HT-29 (cell line): ENCODE results near the gene OR13C5. TPM values are rescaled to one million over a fixed set of nuclear protein-coding genes. Genes with fewer than 3 reads are reported as not detected.

Experiments
- DNase-seq: peaks from one replicate; pipeline ENCODE4 v3.0.0-alpha.2; 2015; ENCODE audit warnings: low spot score
- total RNA-seq: library from RNA; depleted of rRNA; stranded (reverse); fragments of >200 nt; shearing (Covaris generic); gene quantifications from 2 replicates; pipeline ENCODE4 v1.2.3, GENCODE V29; 2014; rRNA removed

The OR13C5 gene
- total RNA-seq, 1 experiment from 2014 or later: not detected

DNA sequence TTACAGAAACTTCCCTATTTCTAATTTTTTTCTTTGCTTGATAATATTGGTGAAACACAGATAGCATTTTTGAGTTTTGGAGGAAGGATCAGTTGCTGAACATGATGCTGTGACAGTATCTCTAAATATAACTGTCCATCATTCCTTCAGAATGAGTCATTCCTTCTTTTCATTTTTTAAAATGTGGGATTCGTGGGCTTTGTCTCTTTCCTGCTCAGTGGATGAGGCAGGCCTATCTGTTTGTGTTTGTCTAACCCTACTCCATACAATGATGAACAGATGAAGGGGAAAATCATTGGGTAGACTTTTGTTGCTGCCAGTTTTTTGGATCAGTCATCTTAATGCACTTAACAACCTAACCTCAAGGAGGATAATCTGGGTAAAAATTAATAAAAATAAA lies 46.0 kb downstream of the OR13C5 start:
- no peak for DNase-seq

Other genes with a start within 250 kb of the OR13C5 start
- gene OR13F1, start 95.2 kb downstream of the OR13C5 start, total RNA-seq: not detected in 2 replicates
- not detected in 2 replicates for gene OR13C4, start 72.2 kb downstream of the OR13C5 start, total RNA-seq
- gene OR13C3, start 62.6 kb downstream of the OR13C5 start, total RNA-seq: not detected in 2 replicates
- gene OR13C8, start 30.2 kb downstream of the OR13C5 start, total RNA-seq: not detected in 2 replicates
- gene OR13C2, start 6.2 kb upstream of the OR13C5 start, total RNA-seq: not detected in 2 replicates
- not detected in 2 replicates for gene OR13C9, start 18.8 kb upstream of the OR13C5 start, total RNA-seq
- not detected in 2 replicates for gene OR13D1, start 95.1 kb upstream of the OR13C5 start, total RNA-seq
- gene NIPSNAP3A, start 148.3 kb upstream of the OR13C5 start, total RNA-seq: 7.0 TPM in 2 replicates
- not detected in 2 replicates for gene NIPSNAP3B, start 164.7 kb upstream of the OR13C5 start, total RNA-seq